AG09319 (cell line): ENCODE measurements around the gene TMC5.

Experiments
- DNase-seq: peaks from one replicate; pipeline ENCODE4 v3.0.0-alpha.2; 2010; ENCODE audit warnings: low read depth; ENCODE audit errors: extremely low read depth
- TF ChIP-seq, protein P1 (sequence below): IDR thresholded peaks from 2 replicates; pipeline ENCODE4 v1.5.1; 2011; ENCODE audit warnings: low read depth, mild to moderate bottlenecking, inconsistent platforms, low read length, moderate library complexity

TMC5 gene

DNA sequence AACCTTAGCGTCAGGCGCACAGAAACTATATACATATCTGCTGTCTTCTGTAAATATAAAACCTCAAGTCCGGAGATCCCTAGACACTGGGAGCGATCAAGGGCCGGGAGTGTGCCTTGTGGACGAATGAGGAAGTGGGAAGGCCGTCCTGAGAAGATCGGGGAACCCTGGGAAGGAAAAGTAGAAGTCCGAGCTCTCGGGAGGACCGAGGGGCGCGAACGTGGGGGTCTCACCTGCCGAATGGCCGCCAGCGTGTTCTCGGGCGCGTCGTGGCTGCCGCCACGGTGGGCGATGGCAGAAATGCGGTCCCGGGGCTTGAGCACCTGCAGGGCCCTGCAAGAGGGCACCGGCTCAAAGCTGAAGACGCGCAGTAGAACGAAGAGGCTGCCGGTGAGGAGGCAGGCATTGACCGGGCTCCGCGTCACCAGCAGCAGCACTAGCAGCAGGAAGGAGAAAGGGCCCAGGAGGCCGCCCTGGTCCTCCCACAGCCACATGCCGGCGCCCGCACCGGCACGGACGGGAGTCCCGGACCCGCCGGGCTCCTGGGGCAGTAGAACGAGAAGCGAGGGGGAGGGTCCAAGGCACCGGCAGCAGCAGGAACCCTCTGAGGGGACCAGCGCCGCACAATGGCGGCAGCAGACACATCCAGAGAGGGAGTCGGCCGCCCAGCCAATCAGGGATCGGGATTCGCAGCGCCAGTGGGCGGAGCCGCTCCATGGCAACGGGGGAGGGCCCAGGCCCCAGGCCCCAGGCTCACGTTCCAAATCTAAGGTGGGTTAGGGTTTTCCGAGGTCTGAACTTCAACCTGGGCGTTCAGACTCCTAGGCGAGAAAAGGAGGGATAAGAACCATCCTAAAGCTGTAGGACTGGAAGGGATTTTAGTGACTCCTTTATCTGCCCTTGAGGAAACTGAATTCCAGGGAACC is 104.1 kb downstream of the TMC5 start, which contains the start of gene GDE1:
Gene GDE1 (minus strand): TSS at position 628 of the 926 bp plus-strand sequence. CDS start 134 bp downstream, at position 494.
- TF ChIP-seq, protein P1, sequence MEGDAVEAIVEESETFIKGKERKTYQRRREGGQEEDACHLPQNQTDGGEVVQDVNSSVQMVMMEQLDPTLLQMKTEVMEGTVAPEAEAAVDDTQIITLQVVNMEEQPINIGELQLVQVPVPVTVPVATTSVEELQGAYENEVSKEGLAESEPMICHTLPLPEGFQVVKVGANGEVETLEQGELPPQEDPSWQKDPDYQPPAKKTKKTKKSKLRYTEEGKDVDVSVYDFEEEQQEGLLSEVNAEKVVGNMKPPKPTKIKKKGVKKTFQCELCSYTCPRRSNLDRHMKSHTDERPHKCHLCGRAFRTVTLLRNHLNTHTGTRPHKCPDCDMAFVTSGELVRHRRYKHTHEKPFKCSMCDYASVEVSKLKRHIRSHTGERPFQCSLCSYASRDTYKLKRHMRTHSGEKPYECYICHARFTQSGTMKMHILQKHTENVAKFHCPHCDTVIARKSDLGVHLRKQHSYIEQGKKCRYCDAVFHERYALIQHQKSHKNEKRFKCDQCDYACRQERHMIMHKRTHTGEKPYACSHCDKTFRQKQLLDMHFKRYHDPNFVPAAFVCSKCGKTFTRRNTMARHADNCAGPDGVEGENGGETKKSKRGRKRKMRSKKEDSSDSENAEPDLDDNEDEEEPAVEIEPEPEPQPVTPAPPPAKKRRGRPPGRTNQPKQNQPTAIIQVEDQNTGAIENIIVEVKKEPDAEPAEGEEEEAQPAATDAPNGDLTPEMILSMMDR, result peak; percentile 52
- DNase-seq, result peak; percentile 62

DNA sequence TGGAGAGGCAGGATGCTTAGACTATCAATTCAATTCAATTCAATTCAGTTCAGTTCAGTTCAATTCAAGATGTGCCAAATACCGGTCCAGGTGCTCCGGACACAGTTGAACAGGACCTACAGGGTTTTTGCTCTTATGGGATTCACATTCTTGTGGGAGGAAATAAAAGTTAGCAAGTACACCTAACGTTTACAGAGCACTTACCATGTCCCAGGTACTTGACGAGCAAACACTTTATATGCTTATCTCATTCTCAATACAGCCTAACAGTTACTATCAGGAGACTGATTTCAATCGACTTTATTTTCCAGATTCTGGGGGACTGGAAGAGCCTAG is 104.7 kb downstream of the TMC5 start:
- no peak for DNase-seq
- TF ChIP-seq, protein P1, result no peak

DNA sequence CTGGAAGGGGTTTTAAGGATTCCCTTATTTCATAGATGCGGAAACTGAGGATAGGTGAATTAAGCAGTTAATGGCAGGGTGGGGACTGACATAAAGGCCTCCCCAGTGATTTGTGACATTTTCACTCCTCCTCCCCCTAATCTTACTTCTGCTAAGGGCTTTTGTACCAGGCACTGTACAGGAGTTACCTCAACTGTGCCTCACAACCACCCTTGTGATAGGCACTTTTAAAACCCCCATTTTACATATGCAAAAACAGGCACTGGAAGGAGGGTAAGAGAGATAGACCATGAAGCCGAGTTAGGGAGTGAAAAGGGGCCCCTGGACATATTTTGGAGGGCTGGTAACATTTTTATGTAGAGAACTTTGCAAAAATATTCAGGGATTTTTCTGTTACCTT is 105.1 kb downstream of the TMC5 start:
- TF ChIP-seq, protein P1, result no peak
- DNase-seq, result no peak

DNA sequence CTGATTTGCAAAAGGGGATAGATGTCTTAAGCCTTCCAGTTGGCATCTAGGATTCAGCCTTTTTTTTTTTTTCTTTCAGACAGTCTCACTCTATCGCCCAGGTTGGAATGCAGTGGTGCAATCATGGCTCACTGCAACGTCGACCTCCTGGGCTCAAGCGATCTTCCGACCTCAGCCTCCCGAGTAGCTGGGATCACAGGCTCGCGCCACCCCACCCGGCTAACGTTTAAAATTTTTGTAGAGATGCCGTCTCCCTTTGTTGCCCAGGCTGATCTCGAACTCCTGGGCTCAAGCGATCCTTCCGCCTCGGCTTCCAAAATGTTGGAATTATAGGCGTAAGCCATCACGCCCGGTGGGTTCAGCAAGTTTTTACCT is 105.5 kb downstream of the TMC5 start:
- DNase-seq, result no peak
- TF ChIP-seq, protein P1, result no peak

DNA sequence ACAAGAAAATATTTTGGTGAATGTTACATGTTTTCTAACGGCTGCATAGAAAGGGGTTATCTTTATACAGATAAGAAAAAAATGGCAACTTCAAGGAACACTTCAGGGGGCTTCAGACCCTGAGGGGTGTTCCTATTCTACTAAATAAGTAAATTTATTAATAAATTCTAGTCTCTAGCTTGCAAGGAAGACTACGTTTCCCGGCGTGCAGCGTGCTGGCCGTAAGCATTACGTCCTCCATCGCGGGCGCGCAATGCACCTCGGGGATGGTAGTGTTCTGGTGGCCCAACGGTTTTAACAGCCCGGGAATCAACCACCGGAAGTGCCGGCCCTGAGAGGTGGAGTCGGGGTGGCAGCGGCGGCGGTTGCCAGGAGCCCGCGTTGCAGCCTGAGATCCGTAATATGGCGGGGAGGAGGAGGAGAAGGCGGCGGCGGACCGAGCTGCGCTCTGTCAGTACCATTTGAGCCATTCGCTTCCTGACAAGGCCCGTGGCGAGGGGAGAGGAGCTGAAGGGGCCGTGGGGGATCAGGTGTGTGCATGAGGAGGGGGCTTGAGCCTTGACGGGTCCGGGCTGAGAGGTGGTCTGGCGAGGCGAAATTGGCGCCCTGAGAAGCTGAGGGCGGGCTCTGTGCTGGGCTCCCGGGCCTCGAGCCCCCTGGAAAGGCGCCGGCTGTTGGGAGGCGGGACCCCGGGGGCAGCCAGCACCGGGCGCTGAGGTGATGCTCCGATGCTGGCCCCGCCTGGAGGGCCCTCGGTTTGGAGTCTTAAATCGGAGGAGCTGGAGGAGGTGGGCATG is 106.1 kb downstream of the TMC5 start, which contains the start of gene CCP110:
Gene CCP110 (plus strand): TSS at position 384 of the 797 bp plus-strand sequence. CDS start 3,940 bp downstream, outside the sequence.
- TF ChIP-seq, protein P1, result no peak
- peak; percentile 86 for DNase-seq

DNA sequence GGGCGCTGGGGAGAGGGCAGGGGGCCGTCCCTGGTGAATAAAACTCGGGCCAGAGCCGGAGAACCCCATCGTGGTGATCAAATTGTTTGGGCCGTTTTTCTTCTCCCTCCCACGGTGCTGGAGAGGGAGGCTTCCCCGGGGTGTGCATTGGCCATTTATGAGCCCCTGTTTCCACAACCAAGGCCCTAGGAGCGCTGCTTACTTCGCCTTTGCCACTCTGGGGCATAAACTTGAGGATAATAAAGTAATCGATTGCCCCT is 106.6 kb downstream of the TMC5 start:
- TF ChIP-seq, protein P1, result no peak
- no peak for DNase-seq
